ENCODE results near the gene ZNF490.
A peak's percentile ranks its signal among the peaks of the same experiment; 100 is the strongest.
"Not testable (repeated sequence)": the region's sequence is repeated elsewhere in the genome, so short reads cannot be mapped to it uniquely, and the experiment has no call there.

ZNF490 gene

DNA sequence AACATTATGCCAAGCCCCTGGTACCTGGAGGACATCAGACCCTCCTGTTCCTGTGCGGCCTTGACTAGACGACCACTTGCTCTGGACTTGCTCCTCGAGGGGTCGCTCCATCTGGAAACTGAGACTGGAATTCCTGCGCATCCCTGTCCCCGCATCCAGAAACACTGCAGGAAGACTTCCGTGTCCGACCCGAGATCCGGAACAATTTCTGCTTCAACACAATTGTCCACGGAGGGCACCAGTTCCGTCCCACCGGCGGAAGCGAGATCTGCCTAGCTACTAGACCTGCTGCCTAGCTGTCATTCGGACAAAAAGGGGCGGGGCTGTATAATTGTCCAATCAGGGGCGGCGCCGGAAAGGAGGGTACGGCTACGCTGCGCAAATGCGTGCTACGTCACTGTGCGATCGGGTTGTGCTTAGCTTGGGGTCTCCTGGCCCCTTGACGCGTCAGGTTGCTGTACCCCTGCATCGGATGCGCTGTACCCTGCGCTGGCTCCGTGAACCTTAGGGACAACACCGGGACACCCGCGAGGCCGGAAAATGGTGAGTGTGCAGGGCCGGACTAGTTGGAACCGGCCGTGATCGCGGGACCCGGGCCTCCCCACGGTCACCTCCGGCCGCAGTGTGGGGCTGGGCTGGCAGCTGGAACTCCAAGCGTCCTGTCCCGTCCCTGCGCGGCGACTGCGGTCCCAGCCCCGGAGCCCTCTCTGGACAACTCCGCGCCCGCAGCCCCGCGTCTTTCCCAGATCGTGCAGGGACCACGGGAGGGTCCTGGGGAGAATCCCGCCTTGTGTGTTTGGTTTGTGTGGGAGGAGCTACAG is at the start of gene ZNF490, which contains the start of gene ZNF791:
Gene ZNF490 (minus strand): TSS at position 274 of the 821 bp plus-strand sequence. CDS start 133 bp downstream, at position 141.
Gene ZNF791 (plus strand): TSS at position 381 of the 821 bp plus-strand sequence. CDS start 160 bp downstream, at position 541.
- peak; percentile 99 for DNase-seq

DNA sequence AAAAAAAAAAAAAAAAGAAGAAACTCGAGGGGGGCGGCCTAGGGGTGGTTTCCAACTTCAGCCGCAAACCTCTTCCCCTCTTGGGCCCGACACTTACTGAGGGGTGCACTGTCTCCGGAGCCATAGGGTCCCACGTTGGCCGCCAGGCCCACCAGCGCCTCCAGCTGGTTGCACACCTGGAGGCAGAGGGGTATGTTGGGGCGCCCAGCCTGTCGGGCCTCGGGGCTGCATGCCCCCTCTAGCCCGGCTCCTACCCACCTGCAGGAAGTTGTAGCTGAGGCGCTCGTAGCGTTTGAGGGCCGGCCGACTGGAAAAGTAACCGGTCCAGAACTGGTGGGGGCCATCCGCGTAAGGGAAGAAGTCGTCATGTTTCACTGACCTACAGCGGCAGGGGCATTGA is 47.4 kb upstream of the ZNF490 start:
- DNase-seq, result no peak

DNA sequence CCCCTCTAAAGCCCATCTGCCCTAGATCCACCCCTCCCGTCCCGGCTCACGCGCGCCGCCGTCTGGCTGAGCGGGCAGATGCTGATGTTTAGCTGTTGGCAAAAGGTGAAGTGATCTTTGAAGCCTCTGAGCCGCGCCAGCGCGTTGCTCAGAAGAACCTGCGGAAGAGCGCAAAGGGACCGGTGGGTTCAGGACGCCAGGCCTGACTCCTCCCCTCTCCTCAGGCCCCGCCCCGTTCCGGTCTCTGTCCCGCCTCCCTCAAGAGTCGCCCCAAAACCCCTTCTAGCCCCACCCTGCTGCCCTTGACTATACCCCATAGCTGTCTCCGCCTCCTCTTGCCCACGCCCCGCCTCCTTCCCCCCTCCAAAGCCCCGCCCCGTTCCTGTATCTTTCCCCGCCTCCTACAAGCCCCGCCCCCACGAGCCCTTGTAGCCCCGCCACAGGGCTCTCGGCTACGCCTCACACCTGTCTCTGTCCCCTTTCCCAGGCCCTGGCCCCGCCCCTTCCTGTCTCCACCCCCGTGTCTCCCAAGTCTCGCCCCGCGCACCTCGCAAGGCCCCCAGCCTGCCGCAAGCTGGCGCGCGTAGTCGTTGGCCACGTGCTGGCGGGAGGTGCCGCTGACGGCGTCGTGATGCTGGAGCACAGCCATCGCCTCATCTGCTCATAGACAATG is 46.4 kb upstream of the ZNF490 start:
- peak; percentile 44 for DNase-seq

DNA sequence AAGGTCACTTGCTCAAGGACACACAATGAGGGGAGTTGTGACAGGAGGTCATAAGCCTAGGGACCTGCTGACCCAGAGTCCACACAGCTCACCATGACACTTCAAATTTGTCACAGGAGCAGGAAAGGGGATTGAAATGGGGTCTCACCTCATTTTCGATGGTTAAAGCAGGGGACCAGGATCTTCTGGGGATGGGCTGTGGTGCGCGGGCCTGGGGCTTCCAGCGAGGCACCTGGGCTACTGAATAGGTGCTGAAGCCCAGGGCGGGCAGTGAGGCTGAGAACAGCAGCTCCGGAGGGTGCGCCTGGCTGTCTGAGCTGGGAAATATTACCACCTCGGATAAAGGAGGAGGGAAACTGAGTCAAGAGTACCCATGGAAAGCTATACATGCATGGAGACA is 44.9 kb upstream of the ZNF490 start:
- no peak for DNase-seq

DNA sequence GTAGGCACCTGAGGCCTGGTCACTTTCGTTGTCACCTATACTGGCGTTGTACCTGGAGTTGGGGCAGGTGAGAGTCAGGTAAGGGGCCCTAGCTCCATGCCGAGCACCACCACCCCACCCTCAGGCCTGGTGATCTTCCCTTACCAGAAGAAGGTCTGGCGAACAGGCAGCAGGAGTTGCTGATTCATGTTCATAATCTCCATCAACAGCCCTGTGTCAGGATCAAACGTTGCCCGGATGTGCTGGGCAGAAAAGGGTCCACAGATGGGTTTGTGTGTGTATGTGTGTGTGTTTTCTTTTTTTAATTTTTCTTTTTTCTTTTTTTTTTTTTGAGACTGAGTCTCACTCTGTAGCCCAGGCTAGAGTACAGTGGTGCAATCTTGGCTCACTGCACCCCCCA is 41.6 kb upstream of the ZNF490 start:
- no peak for DNase-seq

DNA sequence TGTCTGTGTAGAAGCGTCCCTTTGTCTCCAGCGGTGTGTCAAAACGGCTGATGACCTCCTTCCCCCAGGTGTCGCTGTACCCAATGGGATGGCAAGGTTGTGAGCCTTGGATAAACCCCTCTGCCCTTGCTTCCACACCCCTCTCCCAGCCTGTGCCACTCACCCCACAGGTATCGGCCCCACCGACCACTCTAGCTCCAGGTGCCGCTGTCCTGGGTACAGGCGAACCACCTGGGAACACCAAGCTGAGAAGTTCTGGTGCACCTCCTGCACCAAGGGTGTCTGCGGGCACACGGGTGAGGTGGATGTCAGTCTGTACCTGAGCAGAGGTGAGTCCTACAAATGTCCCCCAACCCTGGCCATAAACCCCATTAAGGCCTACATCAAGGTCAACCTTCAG is 39.3 kb upstream of the ZNF490 start:
- no peak for DNase-seq

DNA sequence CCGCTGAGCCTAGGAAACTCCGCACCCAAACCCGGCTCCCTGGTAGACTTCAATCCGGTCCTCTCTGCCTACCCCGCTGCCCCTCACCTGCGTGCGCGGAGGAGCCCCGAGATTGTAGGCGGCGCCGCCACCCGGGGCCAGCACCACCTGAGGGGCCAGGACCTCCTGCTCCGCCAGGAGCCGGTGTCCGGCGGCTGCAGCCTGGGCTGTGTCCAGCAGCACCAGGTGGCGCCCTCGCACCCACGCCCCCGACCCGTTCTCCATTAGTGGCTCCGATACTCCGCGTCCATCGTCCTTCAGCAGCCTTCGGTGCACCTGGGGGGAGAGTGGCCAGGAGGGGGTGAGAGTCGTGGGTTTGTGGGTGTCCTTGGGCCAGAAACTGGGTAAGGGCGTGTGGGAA is 37.5 kb upstream of the ZNF490 start:
- DNase-seq, result no peak

DNA sequence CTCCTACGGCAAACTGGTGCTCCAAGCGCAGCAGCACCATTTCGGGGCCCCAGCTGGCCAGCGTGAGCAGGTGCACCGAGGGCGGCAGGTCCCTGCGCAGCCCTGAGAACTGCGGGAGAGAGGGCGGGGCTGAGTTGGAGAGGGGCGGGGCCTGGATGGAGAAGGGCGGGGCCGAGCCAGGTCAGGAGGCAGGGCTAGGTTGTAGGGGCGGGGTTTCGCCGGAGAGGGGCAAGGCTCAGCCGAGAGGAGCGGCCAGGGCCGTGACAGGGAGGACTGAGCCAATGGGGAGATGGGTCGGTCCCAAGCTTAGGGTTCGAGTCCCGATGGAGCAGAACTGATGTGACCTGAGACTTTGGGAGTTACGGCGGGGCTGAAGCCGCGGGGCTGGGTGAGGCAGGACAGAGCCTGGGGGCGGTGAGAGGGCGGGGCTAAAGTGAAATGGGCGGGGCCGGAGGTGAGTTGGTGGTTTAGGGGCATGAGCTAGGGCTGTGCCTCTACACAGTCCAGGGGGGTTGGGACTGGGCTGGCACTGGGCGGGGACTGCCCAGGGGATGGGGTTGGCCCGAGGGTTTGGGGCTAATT is 37.0 kb upstream of the ZNF490 start:
- DNase-seq, result peak; percentile 73

DNA sequence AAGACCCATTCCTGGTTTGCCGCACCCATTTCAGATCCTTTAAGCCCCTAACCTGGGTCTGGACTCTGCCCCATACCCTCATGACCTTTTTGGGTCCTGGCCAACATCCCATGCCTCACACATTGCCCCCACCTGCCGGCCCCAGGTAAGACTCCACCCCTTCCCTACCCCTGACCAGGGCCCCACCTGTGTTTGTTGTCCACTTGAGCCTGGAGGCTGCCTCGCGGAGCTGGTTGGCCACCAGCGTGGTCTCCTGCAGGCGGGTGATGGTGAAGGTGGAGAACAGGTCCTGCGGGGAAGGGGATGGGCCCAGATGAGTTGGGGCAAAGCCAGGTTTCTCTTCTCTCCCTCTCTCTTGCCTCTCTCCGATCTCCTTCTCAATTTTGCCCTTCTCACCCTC is 36.4 kb upstream of the ZNF490 start:
- no peak for DNase-seq

DNA sequence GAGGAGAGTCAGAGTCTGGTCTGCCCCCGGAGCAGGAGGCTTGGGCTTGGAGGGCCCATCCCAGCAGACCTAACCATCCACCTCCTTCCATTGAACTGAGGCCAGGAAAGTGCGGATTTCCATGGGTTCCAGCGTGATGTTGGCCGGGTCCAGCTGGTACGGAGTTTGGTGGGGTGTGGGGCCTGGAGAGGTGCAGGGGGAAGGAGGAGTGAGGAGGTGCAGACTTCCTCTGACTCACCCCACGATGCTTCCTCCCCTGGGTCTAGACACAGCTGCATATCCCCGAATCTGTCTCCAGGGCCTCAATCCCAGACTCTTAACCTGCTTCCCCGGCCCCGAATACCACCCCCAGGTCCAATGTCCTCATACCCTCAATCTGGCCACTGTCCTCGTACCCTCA is 35.9 kb upstream of the ZNF490 start:
- DNase-seq, result no peak

DNA sequence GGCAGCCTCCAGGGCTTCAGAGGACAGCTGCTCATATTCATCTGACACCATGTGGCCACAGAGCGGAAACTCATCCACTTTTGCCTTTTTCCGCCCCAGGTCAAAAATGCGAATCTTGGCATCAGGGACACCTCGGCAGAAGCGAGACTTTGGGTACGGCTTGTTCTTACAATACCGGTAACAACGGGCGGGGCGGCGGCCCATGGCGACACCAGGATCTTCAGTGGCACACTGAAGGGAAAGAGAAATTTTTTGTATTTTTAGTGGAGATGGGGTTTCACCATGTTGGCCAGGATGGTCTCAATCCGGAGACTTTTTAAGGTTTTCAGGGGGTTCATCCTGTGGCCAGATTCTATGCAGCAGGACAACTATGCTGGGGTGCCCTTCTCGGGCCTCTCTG is 33.1 kb upstream of the ZNF490 start:
- not testable (repeated sequence) for DNase-seq

DNA sequence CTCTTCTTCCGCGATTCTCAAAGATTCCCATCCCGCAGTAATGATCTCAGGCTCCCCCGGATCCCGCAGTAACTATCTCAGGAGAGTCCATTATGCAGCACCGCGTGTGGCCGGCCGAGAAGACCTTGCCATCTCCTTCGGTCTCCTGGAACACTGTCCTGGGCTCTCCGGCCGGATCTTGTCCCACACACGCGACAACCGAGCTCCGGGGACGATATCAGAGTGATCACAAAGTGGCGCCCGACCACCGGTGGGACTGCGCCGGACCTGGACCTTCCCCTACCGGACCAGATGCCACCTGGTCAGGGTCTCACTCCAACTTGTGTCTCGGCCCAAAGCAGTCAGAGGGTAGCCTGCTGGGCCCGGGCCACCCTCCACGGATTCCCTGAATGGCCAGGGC is 31.9 kb upstream of the ZNF490 start:
- DNase-seq, result no peak

DNA sequence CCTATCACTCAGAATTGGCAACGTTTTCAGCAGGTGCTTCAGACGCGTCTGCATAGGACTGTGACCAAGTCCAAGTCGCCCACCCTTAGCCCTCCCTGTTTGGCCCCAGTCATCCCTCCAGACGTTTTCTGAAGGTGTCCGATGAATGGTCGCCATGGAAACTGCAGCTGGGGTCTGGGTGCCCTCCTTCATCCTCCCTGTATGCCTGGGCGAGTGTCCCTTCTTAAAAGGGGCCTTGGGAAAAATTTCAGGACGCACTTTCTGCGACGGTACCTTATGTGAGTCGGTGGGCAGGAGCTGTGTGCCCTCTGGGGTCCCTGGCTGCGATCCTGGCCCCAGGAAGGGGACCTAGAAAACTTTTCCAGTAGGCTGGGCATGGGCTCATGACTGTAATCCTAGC is 30.8 kb upstream of the ZNF490 start:
- DNase-seq, result no peak

DNA sequence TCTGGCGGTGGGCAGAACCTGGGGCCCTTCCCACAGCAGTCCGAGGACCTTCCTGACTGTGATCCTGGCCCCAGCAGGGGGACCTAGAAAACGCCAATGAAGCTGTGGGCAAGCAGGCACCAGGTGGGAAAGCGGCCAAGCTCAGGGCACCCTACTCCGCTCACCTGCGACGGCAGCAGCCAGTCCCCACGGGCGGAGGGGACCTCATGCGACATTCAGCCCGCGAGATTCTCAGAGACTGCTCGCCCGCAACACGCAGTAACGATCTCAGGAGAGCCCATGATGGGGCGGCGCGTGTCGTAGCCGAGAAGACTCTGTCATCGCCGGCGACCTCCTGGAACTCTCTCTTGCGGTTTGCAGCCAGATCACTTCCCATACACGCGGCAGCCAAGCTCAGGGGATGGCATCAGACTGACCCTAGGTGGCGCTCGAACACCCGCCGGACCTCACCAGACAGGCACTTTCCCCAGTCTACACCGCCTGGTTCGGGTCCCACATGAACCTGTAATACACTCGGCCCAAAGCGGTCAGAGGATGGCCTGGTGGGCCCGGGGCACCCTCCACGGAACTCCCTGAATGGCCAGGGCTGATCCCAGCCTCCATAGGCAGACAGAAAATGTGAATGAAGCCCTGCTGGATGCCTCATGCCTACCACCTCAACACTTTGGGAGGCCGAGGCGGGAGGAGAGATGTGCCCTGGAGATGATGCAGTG is 29.4 kb upstream of the ZNF490 start:
- DNase-seq, result peak; percentile 96

DNA sequence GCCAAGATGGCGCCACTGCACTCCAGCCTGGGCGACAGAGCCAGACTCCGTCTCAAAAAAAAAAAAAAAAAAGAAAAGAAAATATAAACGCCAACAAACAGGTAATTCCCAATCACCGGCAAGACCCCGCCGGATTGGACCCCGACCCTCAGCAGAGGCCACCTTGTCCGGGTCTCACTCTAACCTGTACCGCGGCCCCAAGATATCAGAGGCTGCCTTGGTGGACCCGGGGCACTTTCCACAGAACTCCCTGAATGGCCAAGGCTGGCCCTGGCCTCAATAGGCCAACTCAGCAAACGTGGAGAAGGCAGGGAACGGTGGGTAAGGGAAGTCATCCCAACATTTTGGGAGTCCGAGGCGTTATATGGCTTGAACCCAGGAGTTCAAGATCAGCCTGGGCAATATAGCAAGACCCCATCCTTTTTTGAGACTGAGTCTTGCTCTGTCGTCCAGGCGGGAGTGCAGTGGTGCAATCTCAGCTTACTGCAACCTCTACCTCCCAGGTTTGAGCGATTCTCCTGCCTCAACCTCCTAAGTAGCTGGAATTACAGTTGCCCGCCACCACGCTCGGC is 28.1 kb upstream of the ZNF490 start:
- no peak for DNase-seq

DNA sequence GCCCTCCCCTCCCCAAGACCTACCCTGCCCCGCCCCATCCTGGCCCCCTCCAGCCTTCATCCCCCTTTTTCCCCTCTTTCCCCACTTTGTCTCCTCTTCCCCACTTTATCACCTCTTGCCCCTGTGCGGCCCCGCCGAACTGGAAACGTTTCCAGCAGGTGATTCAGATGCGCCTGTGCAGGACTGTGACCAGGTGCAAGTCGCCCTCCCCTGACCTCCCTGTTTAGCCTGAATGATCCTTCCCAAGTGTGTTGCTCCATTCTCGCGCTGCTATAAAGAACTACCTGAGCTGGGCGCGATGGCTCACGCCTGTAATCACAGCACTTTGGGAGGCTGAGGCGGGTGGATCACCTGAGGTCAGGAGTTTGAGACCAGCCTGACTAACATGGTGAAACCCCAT is 26.0 kb upstream of the ZNF490 start:
- no peak for DNase-seq

DNA sequence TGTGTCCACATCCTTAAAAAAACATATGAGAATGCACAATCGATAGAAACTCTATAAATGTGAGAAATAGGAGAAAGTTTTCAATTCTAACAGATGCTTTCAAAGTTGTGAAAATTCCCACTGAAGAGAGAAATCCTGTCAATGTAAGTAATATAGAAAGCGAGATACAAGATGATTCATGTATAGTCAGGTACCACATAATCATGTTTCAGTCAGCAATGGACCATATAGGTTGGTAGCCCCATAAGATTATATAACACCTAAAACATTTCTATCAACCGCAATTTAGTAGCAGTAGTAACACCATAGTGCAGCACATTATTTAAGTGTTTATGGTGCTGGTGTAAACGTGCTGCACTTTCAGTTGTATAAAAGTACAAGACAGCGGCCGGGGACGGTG is 18.6 kb upstream of the ZNF490 start:
- DNase-seq, result no peak

DNA sequence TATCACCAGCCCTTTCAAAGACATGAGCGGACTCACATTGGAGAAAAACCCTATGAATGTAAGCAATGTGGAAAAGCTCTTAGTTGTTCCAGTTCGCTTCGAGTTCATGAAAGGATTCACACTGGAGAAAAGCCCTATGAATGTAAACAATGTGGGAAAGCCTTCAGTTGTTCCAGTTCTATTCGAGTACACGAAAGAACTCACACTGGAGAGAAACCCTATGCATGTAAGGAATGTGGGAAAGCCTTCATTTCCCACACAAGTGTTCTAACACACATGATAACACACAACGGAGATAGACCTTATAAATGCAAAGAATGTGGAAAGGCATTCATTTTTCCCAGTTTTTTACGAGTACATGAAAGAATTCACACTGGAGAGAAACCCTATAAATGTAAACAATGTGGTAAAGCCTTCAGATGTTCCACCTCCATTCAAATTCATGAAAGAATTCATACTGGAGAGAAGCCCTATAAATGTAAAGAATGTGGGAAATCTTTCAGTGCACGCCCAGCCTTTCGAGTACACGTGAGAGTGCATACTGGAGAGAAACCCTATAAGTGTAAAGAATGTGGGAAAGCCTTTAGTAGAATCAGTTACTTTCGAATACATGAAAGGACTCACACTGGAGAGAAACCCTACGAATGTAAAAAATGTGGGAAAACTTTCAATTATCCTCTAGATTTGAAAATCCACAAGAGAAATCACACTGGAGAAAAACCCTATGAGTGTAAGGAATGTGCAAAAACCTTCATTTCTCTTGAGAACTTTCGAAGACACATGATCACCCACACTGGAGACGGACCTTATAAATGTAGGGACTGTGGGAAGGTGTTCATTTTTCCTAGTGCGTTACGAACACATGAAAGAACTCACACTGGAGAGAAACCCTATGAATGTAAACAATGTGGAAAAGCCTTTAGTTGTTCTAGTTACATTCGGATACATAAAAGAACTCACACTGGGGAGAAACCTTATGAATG is 17.7 kb upstream of the ZNF490 start:
- DNase-seq, result no peak

DNA sequence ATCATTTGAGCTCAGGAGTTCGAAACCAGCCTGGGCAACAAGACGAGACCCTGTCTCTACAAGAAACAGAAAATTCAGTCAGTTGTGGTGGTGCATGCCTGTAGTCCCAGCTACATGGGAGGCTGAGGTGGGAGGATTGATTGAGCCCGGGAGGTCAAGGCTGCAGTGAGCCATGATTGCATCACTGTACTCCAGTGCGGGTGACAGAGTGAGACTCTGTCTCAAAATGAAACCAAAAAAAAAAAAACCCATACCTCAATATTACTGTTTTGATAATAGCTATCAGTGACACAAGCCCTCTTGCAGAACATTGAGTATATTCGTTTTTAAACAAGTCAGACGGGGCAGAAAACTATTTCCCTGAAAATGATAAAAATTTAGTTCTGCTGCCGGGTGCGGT is 16.3 kb upstream of the ZNF490 start:
- no peak for DNase-seq

DNA sequence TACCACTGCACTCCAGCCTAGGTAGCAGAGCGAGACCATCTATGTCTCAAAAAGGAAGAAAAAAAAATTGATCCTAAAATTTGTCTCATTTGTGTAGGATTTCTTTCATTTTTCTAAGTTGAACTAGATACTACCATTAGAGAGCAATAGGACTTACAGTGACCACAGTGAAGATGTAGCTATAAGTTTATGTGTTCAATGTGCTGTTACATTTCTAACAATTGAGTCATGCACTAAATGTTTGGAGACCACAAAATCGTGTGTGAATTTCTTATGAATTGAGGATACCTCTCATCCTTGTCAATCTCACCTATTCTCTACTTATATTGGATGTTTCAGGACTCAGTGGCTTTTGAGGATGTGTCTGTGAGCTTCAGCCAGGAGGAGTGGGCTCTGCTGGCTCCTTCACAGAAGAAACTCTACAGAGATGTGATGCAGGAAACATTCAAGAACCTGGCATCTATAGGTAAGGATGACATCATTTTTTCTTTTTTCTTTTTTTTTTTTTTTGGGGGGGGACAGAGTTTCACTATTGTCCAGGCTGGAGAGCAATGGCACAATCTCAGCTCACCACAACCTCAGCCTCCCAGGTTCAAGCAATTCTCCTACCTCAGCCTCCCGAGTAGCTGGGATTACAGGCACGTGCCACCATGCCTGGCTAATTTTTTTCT is 12.9 kb upstream of the ZNF490 start:
- DNase-seq, result no peak
